ENCODE measurements around the gene CALCOCO2. TPM values are rescaled to one million over a fixed set of nuclear protein-coding genes. Genes with fewer than 3 reads are reported as not detected.

The CALCOCO2 gene
- polyA plus RNA-seq, 1 donor (not counting 4 experiments of a cell fraction or from before 2014, with no cell fraction given), result 76.0 TPM

GRCh38 chr17:48825446-48826381 is 5.1 kb upstream of the CALCOCO2 start:
- H3K36me3 ChIP-seq (ENCODE audit: control insufficient read depth in 2 of 2, extremely low read depth in 1 of 2, insufficient read depth in 2 of 2, low read length in 2 of 2), result no peaks in the 10 kb centered on the region
- dilution Hi-C loops (cut with MboI; ENCODE audit: extremely low pct_ligation_motif_present, low sequenced_read_pairs), result no loop called here
- no peak overlapping the region for H3K4me3 ChIP-seq (ENCODE audit: control insufficient read depth in 2 of 3, extremely low read depth in 1 of 3, insufficient read depth in 2 of 3, low read depth in 1 of 3, low read length in 3 of 3)
- H3K4me2 ChIP-seq (ENCODE audit: control insufficient read depth, extremely low read depth, insufficient read depth, low read depth, low read length), result no peak overlapping the region
- no peaks in the 10 kb centered on the region for H4K20me1 ChIP-seq (ENCODE audit: control insufficient read depth, extremely low read depth, insufficient read depth, low read length)
- FAIRE-seq (no peak), DNase-seq (ENCODE audit: low read depth, low spot score) (no peak)
- H3K9me3 ChIP-seq (ENCODE audit: control insufficient read depth, low read depth, low read length), result no peaks in the 10 kb centered on the region
- H3K27me3 ChIP-seq (ENCODE audit: control insufficient read depth, extremely low read depth, insufficient read depth, low read length), result no peaks in the 10 kb centered on the region
- H3K27ac ChIP-seq (ENCODE audit: control insufficient read depth, insufficient read depth, low read length), result no peak overlapping the region
- no peaks in the 10 kb centered on the region for H3K79me2 ChIP-seq (ENCODE audit: control insufficient read depth, insufficient read depth, low read length)
- peaks cover 9% of the 10 kb centered on the region for H3K4me1 ChIP-seq (ENCODE audit: control insufficient read depth, extremely low read depth, insufficient read depth, low read length)
- no peak overlapping the region for H2AFZ ChIP-seq (ENCODE audit: control insufficient read depth, low read length)
- no peaks in the 10 kb centered on the region for H3K9me1 ChIP-seq (ENCODE audit: control insufficient read depth, extremely low read depth, insufficient read depth, low read length)
- H3K9ac ChIP-seq (ENCODE audit: control insufficient read depth, extremely low read depth, insufficient read depth, low read length), result no peak overlapping the region
- no peak for TF ChIP-seq EZH2 (IDR thresholded peaks at IDR 0.05; ENCODE audit: low read length)
- TF ChIP-seq, protein P1, sequence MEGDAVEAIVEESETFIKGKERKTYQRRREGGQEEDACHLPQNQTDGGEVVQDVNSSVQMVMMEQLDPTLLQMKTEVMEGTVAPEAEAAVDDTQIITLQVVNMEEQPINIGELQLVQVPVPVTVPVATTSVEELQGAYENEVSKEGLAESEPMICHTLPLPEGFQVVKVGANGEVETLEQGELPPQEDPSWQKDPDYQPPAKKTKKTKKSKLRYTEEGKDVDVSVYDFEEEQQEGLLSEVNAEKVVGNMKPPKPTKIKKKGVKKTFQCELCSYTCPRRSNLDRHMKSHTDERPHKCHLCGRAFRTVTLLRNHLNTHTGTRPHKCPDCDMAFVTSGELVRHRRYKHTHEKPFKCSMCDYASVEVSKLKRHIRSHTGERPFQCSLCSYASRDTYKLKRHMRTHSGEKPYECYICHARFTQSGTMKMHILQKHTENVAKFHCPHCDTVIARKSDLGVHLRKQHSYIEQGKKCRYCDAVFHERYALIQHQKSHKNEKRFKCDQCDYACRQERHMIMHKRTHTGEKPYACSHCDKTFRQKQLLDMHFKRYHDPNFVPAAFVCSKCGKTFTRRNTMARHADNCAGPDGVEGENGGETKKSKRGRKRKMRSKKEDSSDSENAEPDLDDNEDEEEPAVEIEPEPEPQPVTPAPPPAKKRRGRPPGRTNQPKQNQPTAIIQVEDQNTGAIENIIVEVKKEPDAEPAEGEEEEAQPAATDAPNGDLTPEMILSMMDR (optimal IDR thresholded peaks at IDR 0.05 in 1 of 3, IDR thresholded peaks at IDR 0.05 in 1 of 3, conservative IDR thresholded peaks at IDR 0.05 in 1 of 3; ENCODE audit: extremely low read depth in 1 of 3, insufficient read depth in 2 of 3, low read length in 3 of 3), result no peak

GRCh38 chr17:48831549-48831883 is 681 bp downstream of the CALCOCO2 start:
- Histone ChIP-seq H3K36me3 (ENCODE audit: control insufficient read depth in 2 of 2, extremely low read depth in 1 of 2, insufficient read depth in 2 of 2, low read length in 2 of 2) (peaks cover 0 to 2% of the 10 kb centered on the region in 2 experiments), H2AFZ (ENCODE audit: control insufficient read depth, low read length) (peak overlapping the region; percentile 99), H3K4me2 (ENCODE audit: control insufficient read depth, extremely low read depth, insufficient read depth, low read depth, low read length) (peak overlapping the region; percentile 99), H3K4me3 (ENCODE audit: control insufficient read depth in 2 of 3, extremely low read depth in 1 of 3, insufficient read depth in 2 of 3, low read depth in 1 of 3, low read length in 3 of 3) (peak overlapping the region; percentile 80 to 98 (median 98)), H3K27me3 (ENCODE audit: control insufficient read depth, extremely low read depth, insufficient read depth, low read length) (no peaks in the 10 kb centered on the region), H3K9ac (ENCODE audit: control insufficient read depth, extremely low read depth, insufficient read depth, low read length) (peak overlapping the region; percentile 95), H3K9me3 (ENCODE audit: control insufficient read depth, low read depth, low read length) (no peaks in the 10 kb centered on the region), H3K9me1 (ENCODE audit: control insufficient read depth, extremely low read depth, insufficient read depth, low read length) (peaks cover 2% of the 10 kb centered on the region), H3K27ac (ENCODE audit: control insufficient read depth, insufficient read depth, low read length) (peak overlapping the region; percentile 93), H3K4me1 (ENCODE audit: control insufficient read depth, extremely low read depth, insufficient read depth, low read length) (peaks cover 6% of the 10 kb centered on the region), H3K79me2 (ENCODE audit: control insufficient read depth, insufficient read depth, low read length) (peaks cover 29% of the 10 kb centered on the region), H4K20me1 (ENCODE audit: control insufficient read depth, extremely low read depth, insufficient read depth, low read length) (no peaks in the 10 kb centered on the region)
- dilution Hi-C loops (cut with MboI; ENCODE audit: extremely low pct_ligation_motif_present, low sequenced_read_pairs), result no loop called here
- DNase-seq (ENCODE audit: low read depth, low spot score), result no peak
- no peak for FAIRE-seq
- TF ChIP-seq EZH2 (IDR thresholded peaks at IDR 0.05; ENCODE audit: low read length), result no peak
- TF ChIP-seq, protein P1 (optimal IDR thresholded peaks at IDR 0.05 in 1 of 3, IDR thresholded peaks at IDR 0.05 in 1 of 3, conservative IDR thresholded peaks at IDR 0.05 in 1 of 3; ENCODE audit: extremely low read depth in 1 of 3, insufficient read depth in 2 of 3, low read length in 3 of 3), result no peak
